HepG2 (cell line): Measurements from ENCODE around the gene CKS2. TPM values are rescaled to one million over a fixed set of nuclear protein-coding genes. Genes with fewer than 3 reads are reported as not detected.
A peak's percentile ranks its signal among the peaks of the same experiment; 100 is the strongest.

Source experiments
- HNRNPUL1 ChIP-seq: fragments of 200-400 bp; formaldehyde crosslinking; IDR thresholded peaks from 2 replicates; pipeline ENCODE4 v1.6.1; 2017; ENCODE audit warnings: low read depth, mild to moderate bottlenecking, low read length, moderate library complexity
- NCOA1 ChIP-seq: sonication (generic); formaldehyde crosslinking; IDR thresholded peaks from 2 replicates; pipeline ENCODE4 v1.9.0; 2021; ENCODE audit warnings: missing genetic modification reagents
- NFIC ChIP-seq: IDR thresholded peaks from 2 replicates; pipeline ENCODE4 v1.6.1; 2012; ENCODE audit warnings: mild to moderate bottlenecking, low read length, inconsistent platforms
- NFKBIZ ChIP-seq: IDR thresholded peaks from 2 replicates; pipeline ENCODE4 v1.6.1; 2018; ENCODE audit warnings: missing genetic modification reagents, missing compliant biosample characterization
- NKX3-1 ChIP-seq: sonication (generic); formaldehyde crosslinking; IDR thresholded peaks from 2 replicates; pipeline ENCODE4 v1.5.0; 2020; ENCODE audit warnings: missing genetic modification reagents
- PTBP1 ChIP-seq: fragments of 200-400 bp; formaldehyde crosslinking; IDR thresholded peaks from 2 replicates; pipeline ENCODE4 v1.6.1; 2018; ENCODE audit warnings: low read length, low read depth; ENCODE audit not compliant: poor library complexity, severe bottlenecking
- RBAK ChIP-seq: sonication (generic); formaldehyde crosslinking; IDR thresholded peaks from 2 replicates; pipeline ENCODE4 v1.5.1; 2020; ENCODE audit warnings: mild to moderate bottlenecking, missing genetic modification reagents
- TGIF2 ChIP-seq: IDR thresholded peaks from 2 replicates; pipeline ENCODE4 v1.6.1; 2016; ENCODE audit warnings: control low read depth, missing compliant biosample characterization
- ZC3H13 ChIP-seq: sonication (generic); formaldehyde crosslinking; IDR thresholded peaks from 2 replicates; pipeline ENCODE4 v1.8.1; 2023; ENCODE audit warnings: mild to moderate bottlenecking, missing genetic modification reagents, moderate library complexity
- ZNF160 ChIP-seq: sonication (generic); formaldehyde crosslinking; IDR thresholded peaks from 2 replicates; pipeline ENCODE4 v1.8.0; 2022; ENCODE audit warnings: mild to moderate bottlenecking, inconsistent platforms, missing genetic modification reagents
- ZNF224 ChIP-seq: sonication (generic); formaldehyde crosslinking; IDR thresholded peaks from 2 replicates; pipeline ENCODE4 v1.5.0; 2020; ENCODE audit warnings: mild to moderate bottlenecking, missing genetic modification reagents
- ZNF263 ChIP-seq: sonication (generic); formaldehyde crosslinking; IDR thresholded peaks from 2 replicates; pipeline ENCODE4 v1.4.0; 2020; ENCODE audit warnings: missing genetic modification reagents
- ZNF274 ChIP-seq: sonication (generic); formaldehyde crosslinking; IDR thresholded peaks from 2 replicates; pipeline ENCODE4 v1.5.1; 2020; ENCODE audit warnings: mild to moderate bottlenecking, missing genetic modification reagents
- ZNF564 ChIP-seq: sonication (generic); formaldehyde crosslinking; IDR thresholded peaks from 2 replicates; pipeline ENCODE4 v1.8.1; 2023; ENCODE audit warnings: mild to moderate bottlenecking, missing genetic modification reagents
- ZNF629 ChIP-seq: sonication (generic); formaldehyde crosslinking; conservative IDR thresholded peaks from 2 replicates; pipeline ENCODE4 v1.5.0; 2020; ENCODE audit warnings: missing genetic modification reagents
- polyA plus RNA-seq, 8 experiments: library from polyadenylated mRNA; depleted of rRNA in 3 of 8; stranded (reverse) in 7 of 8; unstranded in 1 of 8; fragments of >200 nt; fragmentation: Illumina TruSeq in 4 of 8; extraction: Trizol in 4 of 8; gene quantifications; 2 replicates each; pipeline versions ENCODE4 v1.2.1 to v1.2.3, GENCODE V29; 2011 to 2016; ENCODE audit warnings: low read depth in 4 of 8, missing spikeins in 1 of 8, mixed read lengths in 1 of 8; ENCODE audit not compliant: insufficient read depth in 1 of 8
- total RNA-seq, 5 experiments: library from RNA; depleted of rRNA; stranded (reverse); fragments of >200 nt; fragmentation: Illumina TruSeq; extraction: Trizol; gene quantifications; 2 replicates each; pipeline ENCODE4 v1.2.3, GENCODE V29; 2016; ENCODE audit warnings: low read depth in 1 of 5
- TF ChIP-seq, protein P1 (sequence below): sonication (generic); formaldehyde crosslinking; IDR thresholded peaks from 2 replicates; pipeline ENCODE4 v1.9.0; 2021; ENCODE audit warnings: missing genetic modification reagents, borderline replicate concordance
- TF ChIP-seq, protein P2 (sequence below): sonication (generic); formaldehyde crosslinking; IDR thresholded peaks from 2 replicates; pipeline ENCODE4 v1.4.0; 2020; ENCODE audit warnings: missing genetic modification reagents
- TF ChIP-seq, protein P3 (sequence below): sonication (generic); formaldehyde crosslinking; IDR thresholded peaks from 2 replicates; pipeline ENCODE4 v1.5.0; 2020; ENCODE audit warnings: mild to moderate bottlenecking, missing genetic modification reagents
- TF ChIP-seq, protein P4 (sequence below): sonication (generic); formaldehyde crosslinking; IDR thresholded peaks from 2 replicates; pipeline ENCODE4 v1.8.1; 2023; ENCODE audit warnings: mild to moderate bottlenecking, missing genetic modification reagents, borderline replicate concordance
- TF ChIP-seq, protein P5 (sequence below): sonication (generic); formaldehyde crosslinking; IDR thresholded peaks from 2 replicates; pipeline ENCODE4 v1.4.0; 2020; ENCODE audit warnings: missing genetic modification reagents
- TF ChIP-seq, protein P6 (sequence below): sonication (generic); formaldehyde crosslinking; IDR thresholded peaks from 2 replicates; pipeline ENCODE4 v1.4.0; 2020; ENCODE audit warnings: mild to moderate bottlenecking, missing genetic modification reagents
- TF ChIP-seq, protein P7 (sequence below): IDR thresholded peaks from 2 replicates; pipeline ENCODE4 v1.6.1; 2012; ENCODE audit warnings: inconsistent platforms

CKS2 gene
- total and polyA plus RNA-seq, 2 of the 13 experiments (the other 11 are each of a cell fraction or from before 2014, with no cell fraction given): 251 to 317 TPM

DNA sequence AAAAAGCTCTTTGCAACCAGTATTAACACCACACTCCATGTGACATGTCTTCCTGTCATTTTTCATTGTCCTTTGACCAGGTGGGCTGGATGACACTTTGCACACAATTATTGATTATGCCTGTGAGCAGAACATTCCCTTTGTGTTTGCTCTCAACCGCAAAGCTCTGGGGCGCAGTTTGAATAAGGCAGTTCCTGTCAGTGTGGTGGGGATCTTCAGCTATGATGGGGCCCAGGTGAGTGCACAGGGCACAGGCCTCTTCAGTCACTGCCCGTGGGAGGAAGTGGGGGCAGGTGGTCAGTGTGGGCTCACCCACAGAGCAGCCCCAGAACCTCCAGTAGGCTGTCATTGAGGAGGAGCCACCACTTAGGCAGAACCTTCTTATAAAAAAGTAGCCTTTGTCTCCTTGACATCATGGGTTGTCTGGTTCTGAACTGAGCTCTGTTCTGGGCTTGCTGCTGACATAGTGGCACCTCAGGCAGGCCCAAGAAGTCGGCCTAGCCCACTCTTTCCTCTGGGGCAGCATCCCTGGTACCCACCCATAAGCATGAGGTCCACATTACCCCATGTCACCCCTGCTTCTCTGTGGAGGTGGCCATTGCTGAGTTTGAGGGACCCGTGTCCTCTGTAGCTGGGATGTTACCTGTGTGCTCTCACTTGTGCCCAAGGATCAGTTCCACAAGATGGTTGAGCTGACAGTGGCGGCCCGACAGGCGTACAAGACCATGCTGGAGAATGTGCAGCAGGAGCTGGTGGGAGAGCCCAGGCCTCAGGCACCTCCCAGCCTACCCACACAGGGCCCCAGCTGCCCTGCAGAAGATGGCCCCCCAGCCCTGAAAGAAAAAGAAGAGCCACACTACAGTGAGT, 46.6 kb downstream of the CKS2 start (continued):
- TF ChIP-seq, protein P1, sequence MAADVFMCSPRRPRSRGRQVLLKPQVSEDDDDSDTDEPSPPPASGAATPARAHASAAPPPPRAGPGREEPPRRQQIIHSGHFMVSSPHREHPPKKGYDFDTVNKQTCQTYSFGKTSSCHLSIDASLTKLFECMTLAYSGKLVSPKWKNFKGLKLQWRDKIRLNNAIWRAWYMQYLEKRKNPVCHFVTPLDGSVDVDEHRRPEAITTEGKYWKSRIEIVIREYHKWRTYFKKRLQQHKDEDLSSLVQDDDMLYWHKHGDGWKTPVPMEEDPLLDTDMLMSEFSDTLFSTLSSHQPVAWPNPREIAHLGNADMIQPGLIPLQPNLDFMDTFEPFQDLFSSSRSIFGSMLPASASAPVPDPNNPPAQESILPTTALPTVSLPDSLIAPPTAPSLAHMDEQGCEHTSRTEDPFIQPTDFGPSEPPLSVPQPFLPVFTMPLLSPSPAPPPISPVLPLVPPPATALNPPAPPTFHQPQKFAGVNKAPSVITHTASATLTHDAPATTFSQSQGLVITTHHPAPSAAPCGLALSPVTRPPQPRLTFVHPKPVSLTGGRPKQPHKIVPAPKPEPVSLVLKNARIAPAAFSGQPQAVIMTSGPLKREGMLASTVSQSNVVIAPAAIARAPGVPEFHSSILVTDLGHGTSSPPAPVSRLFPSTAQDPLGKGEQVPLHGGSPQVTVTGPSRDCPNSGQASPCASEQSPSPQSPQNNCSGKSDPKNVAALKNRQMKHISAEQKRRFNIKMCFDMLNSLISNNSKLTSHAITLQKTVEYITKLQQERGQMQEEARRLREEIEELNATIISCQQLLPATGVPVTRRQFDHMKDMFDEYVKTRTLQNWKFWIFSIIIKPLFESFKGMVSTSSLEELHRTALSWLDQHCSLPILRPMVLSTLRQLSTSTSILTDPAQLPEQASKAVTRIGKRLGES: no peak
- TF ChIP-seq ZNF564 (CRISPR knock-in tag) (no peak), RBAK (CRISPR knock-in tag) (no peak; the same call in 1 of the 2 replicates), ZNF263 (CRISPR knock-in tag) (no peak), NKX3-1 (CRISPR knock-in tag) (no peak), NCOA1 (CRISPR knock-in tag) (no peak), ZC3H13 (no peak), HNRNPUL1 (no peak), PTBP1 (no peak), ZNF629 (CRISPR knock-in tag) (no peak), NFKBIZ (peak; percentile 74; the same call in 1 of the 2 replicates), TGIF2 (CRISPR knock-in tag) (peak; percentile 99), ZNF160 (no peak), ZNF274 (no peak), ZNF224 (no peak), NFIC (peak; percentile 83; the same call in 1 of the 2 replicates)
- TF ChIP-seq, protein P2, sequence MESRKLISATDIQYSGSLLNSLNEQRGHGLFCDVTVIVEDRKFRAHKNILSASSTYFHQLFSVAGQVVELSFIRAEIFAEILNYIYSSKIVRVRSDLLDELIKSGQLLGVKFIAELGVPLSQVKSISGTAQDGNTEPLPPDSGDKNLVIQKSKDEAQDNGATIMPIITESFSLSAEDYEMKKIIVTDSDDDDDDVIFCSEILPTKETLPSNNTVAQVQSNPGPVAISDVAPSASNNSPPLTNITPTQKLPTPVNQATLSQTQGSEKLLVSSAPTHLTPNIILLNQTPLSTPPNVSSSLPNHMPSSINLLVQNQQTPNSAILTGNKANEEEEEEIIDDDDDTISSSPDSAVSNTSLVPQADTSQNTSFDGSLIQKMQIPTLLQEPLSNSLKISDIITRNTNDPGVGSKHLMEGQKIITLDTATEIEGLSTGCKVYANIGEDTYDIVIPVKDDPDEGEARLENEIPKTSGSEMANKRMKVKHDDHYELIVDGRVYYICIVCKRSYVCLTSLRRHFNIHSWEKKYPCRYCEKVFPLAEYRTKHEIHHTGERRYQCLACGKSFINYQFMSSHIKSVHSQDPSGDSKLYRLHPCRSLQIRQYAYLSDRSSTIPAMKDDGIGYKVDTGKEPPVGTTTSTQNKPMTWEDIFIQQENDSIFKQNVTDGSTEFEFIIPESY (CRISPR knock-in tag): peak; percentile 70
- TF ChIP-seq, protein P3, sequence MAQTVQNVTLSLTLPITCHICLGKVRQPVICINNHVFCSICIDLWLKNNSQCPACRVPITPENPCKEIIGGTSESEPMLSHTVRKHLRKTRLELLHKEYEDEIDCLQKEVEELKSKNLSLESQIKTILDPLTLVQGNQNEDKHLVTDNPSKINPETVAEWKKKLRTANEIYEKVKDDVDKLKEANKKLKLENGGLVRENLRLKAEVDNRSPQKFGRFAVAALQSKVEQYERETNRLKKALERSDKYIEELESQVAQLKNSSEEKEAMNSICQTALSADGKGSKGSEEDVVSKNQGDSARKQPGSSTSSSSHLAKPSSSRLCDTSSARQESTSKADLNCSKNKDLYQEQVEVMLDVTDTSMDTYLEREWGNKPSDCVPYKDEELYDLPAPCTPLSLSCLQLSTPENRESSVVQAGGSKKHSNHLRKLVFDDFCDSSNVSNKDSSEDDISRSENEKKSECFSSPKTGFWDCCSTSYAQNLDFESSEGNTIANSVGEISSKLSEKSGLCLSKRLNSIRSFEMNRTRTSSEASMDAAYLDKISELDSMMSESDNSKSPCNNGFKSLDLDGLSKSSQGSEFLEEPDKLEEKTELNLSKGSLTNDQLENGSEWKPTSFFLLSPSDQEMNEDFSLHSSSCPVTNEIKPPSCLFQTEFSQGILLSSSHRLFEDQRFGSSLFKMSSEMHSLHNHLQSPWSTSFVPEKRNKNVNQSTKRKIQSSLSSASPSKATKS (CRISPR knock-in tag): no peak
- TF ChIP-seq, protein P4, sequence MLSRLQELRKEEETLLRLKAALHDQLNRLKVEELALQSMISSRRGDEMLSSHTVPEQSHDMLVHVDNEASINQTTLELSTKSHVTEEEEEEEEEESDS (CRISPR knock-in tag): no peak
- TF ChIP-seq, protein P5, sequence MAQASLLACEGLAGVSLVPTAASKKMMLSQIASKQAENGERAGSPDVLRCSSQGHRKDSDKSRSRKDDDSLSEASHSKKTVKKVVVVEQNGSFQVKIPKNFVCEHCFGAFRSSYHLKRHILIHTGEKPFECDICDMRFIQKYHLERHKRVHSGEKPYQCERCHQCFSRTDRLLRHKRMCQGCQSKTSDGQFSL (CRISPR knock-in tag): no peak
- TF ChIP-seq, protein P6, sequence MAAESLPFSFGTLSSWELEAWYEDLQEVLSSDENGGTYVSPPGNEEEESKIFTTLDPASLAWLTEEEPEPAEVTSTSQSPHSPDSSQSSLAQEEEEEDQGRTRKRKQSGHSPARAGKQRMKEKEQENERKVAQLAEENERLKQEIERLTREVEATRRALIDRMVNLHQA (CRISPR knock-in tag): no peak
- TF ChIP-seq, protein P7, sequence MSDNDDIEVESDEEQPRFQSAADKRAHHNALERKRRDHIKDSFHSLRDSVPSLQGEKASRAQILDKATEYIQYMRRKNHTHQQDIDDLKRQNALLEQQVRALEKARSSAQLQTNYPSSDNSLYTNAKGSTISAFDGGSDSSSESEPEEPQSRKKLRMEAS: peak; percentile 85
